ENCODE measurements around the gene SMARCC1.
"Not testable (repeated sequence)": the region's sequence is repeated elsewhere in the genome, so short reads cannot be mapped to it uniquely, and the experiment has no call there.

SMARCC1 gene

GRCh38 chr3:47766186-47766585 lies 15.5 kb downstream of the SMARCC1 start:
- DNase-seq: no peak

DNA sequence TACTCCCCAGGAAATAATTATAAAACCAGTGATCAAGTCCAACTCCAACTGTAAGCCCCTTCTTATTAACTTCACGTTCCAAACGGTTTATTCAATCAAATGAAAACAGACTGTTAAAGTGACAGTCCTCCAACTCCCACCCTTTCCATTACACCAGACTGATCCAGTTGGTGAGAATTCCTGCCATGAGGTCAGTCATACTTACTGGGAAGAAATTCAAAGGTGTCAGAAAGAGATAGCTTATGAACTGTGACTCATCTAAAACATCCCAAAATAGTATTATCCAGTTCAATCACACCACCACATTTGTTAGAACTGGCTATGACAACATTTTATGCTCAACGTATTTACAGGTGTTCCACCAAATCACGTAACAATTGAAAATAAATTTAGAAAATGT lies 19.5 kb downstream of the SMARCC1 start:
- DNase-seq: no peak

- no peak for DNase-seq
These were observed 20.6 kb downstream of the SMARCC1 start for GRCh38 chr3:47761046-47761445.

DNA sequence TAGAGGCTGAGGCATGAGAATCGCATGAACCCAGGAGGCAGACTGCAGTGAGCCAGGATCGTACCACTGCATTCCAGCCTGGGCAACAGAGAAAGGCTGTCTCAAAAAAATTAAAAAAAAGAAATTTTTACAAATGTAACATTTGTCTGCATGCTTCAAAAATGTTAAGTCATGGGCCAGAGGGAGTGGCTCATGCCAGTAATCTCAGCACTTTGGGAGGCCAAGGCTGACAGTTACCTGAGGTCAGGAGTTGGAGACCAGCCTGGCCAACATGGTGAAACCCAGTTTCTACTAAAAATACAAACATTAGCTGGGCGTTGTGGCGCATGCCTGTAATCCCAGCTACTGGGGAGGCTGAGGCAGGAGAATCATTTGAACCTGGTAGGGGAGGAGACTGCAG lies 21.5 kb downstream of the SMARCC1 start:
- not testable (repeated sequence) for DNase-seq

- no peak for DNase-seq
These were observed 23.2 kb downstream of the SMARCC1 start for GRCh38 chr3:47758261-47759025.

GRCh38 chr3:47752716-47753115 lies 29.0 kb downstream of the SMARCC1 start:
- no peak for DNase-seq

GRCh38 chr3:47750811-47751354 lies 30.8 kb downstream of the SMARCC1 start:
- DNase-seq: not testable (repeated sequence)

- DNase-seq: no peak
These were observed 34.1 kb downstream of the SMARCC1 start for GRCh38 chr3:47747558-47747957.

- DNase-seq: no peak
These were observed 35.4 kb downstream of the SMARCC1 start for GRCh38 chr3:47746264-47746663.

- no peak for DNase-seq
These were observed 37.8 kb downstream of the SMARCC1 start for GRCh38 chr3:47743855-47744254.

DNA sequence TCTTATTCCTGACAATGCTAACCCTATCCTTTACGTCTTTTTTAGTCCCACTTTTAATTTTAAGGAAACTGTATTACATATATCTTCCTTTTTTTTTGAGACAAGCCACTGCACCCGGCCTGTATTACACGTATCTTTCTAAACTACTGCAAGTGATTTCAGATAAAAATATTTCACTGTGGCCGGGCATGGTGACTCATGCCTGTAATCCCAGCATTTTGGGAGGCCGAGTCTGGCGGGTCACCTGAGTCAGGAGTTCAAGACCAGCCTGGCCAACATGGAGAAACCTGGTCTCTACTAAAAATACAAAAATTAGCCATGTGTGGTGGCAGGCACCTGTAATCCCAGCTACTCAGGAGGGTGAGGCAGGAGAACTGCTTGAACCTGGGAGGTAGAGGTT lies 38.3 kb downstream of the SMARCC1 start:
- DNase-seq: not testable (repeated sequence)

DNA sequence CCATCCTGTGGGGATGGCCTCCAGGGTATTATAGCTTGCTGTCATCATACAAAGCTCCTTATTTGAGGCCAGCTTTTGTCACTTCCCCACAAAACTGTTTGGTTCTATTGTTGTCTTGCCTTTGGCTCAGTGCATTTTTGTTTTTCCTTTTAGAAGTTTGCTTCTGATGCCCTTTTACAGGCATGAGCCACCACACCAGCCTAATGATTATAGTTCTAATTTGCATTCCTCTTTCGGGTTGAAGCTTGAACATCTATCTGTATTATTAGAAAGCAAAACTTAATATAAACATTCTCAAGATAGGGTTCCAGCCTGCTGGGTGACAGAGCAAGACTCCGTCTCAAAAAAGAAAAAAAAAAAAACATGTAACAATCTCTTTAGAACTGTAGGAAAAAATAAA lies 39.8 kb downstream of the SMARCC1 start:
- no peak for DNase-seq

DNA sequence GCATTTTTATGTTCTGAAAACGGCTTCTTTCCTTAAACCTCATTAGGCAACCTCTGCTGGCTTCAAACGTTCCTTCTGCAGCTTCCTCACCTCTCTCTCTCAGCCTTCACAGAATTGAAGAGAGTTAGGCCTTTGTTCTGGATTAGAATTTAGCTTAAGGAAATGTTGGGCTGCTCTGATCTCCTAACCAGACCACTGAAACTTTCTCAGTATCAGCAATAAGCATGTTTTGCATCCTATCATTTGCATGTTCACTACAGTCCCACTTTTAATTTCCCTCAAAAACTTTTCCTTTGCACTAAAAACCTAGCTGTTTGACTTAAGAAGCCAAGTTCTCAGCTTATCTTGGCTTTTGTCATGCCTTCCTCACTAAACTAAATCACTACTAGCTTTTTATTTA lies 49.5 kb downstream of the SMARCC1 start:
- DNase-seq: no peak

- no peak for DNase-seq
These were observed 50.6 kb downstream of the SMARCC1 start for GRCh38 chr3:47731061-47731460.

- DNase-seq: no peak
These were observed 58.8 kb downstream of the SMARCC1 start for GRCh38 chr3:47722859-47723258.

DNA sequence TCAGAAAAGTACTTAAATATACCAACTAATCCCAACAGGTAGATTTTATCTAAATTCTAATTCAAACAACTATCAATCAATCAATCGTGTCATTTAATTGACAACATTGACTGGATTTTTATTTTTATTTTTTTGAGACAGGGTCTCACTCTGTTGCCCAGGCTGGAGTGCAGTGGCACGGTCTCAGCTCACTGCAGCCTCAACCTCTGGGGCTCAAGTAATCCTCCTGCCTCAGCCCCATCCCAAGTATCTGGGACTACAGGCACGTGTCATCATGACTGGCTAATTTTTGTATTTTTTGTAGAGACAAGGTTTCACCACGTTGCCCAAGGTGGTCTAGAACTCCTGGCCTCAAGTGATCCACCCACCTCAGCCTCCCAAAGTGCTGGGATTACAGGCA lies 64.2 kb downstream of the SMARCC1 start:
- not testable (repeated sequence) for DNase-seq

GRCh38 chr3:47716656-47717055 lies 65.0 kb downstream of the SMARCC1 start:
- DNase-seq: no peak

DNA sequence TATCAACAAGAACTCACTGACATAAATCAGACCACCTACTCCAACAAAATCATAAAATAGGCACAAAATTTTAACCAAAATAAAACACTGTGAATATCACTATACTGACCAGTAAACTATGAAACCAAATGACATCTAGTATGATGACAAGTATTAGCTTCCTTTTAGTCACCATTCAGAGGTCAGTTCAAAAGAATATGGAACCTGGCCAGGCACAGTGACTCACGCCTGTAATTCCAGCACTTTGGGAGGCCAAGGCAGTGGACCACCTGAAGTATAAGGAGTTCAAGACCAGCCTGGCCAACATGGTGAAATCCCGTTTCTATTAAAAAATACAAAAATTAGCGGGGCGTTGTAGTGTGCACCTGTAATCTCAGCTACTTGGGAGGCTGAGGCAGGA lies 65.8 kb downstream of the SMARCC1 start:
- no peak for DNase-seq

GRCh38 chr3:47714606-47715005 lies 67.1 kb downstream of the SMARCC1 start:
- DNase-seq: no peak

- no peak for DNase-seq
These were observed 68.0 kb downstream of the SMARCC1 start for GRCh38 chr3:47713655-47714054.

- no peak for DNase-seq
These were observed 69.3 kb downstream of the SMARCC1 start for GRCh38 chr3:47712398-47712797.

- DNase-seq: no peak
These were observed 70.1 kb downstream of the SMARCC1 start for GRCh38 chr3:47711596-47711995.

DNA sequence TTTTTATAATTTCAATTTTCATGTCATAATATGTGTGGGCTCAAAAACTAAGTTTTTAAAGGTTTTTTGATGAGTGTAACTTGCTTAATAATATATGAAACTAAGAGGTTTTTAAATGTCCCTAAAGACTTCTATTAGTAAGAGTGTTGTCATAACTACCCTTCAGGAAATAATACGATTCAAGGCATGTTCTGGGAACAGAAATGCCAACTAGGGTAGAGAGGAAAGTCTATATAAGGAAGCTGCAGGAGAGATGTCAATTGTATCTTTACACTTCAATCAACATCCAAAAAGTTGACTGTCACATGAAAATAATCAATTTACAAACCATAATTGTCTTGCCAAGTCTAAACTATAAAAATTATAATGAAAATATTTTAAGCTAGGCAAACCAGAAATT lies 76.3 kb downstream of the SMARCC1 start:
- no peak for DNase-seq

DNA sequence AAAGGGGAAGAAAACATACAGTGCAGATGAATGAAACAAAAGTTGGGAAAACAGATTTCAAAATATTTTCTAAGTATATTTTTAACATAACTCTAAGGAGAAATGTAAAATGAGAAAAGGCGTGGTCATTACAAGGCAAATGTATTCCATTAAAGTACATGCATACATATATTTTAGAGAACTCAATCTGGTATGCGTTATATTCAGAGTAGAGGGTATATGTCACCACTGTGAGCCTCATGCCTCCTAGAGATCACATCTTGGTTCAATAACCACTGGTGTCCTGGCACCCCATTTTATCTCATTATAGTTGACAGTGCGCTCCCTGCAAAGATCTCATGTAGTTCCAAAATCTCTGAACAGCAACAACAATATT lies 77.5 kb downstream of the SMARCC1 start:
- DNase-seq: no peak

GRCh38 chr3:47701388-47701787 lies 80.3 kb downstream of the SMARCC1 start:
- DNase-seq: no peak

Data from cortex of kidney (tissue), 1 donor.